ENCODE measurements around the gene SGTA.

The SGTA gene

GRCh38 chr19:2768365-2769132 lies 14.5 kb downstream of the SGTA start:
- H3K27ac ChIP-seq, result no peak overlapping the region
- H3K9me3 ChIP-seq, result no peaks in the 10 kb centered on the region
- peaks cover 5 to 8% of the 10 kb centered on the region in 2 experiments for H3K4me1 ChIP-seq (ENCODE audit: control insufficient read depth in 1 of 2, insufficient read depth in 1 of 2, low read depth in 1 of 2, low read length in 1 of 2)
- peaks cover 54% of the 10 kb centered on the region for H3K36me3 ChIP-seq
- no peaks in the 10 kb centered on the region for H3K27me3 ChIP-seq
- H3K4me3 ChIP-seq (ENCODE audit: low read depth in 1 of 2, low read length in 1 of 2), result no peak overlapping the region
- TF ChIP-seq CTCF (IDR thresholded peaks at IDR 0.05), result no peak

GRCh38 chr19:2767688-2768087 lies 15.4 kb downstream of the SGTA start:
- Histone ChIP-seq H3K27me3 (no peaks in the 10 kb centered on the region), H3K27ac (no peak overlapping the region), H3K4me1 (ENCODE audit: control insufficient read depth in 1 of 2, insufficient read depth in 1 of 2, low read depth in 1 of 2, low read length in 1 of 2) (peaks cover 5 to 8% of the 10 kb centered on the region in 2 experiments), H3K36me3 (peaks cover 63% of the 10 kb centered on the region), H3K9me3 (no peaks in the 10 kb centered on the region), H3K4me3 (ENCODE audit: low read depth in 1 of 2, low read length in 1 of 2) (no peak overlapping the region)
- TF ChIP-seq CTCF (IDR thresholded peaks at IDR 0.05), result no peak

- no peak for TF ChIP-seq CTCF (IDR thresholded peaks at IDR 0.05)
- Histone ChIP-seq H3K36me3 (peaks cover 72% of the 10 kb centered on the region), H3K4me1 (ENCODE audit: control insufficient read depth in 1 of 2, insufficient read depth in 1 of 2, low read depth in 1 of 2, low read length in 1 of 2) (peaks cover 5 to 8% of the 10 kb centered on the region in 2 experiments), H3K27ac (no peak overlapping the region), H3K4me3 (ENCODE audit: low read depth in 1 of 2, low read length in 1 of 2) (no peak overlapping the region), H3K9me3 (no peaks in the 10 kb centered on the region), H3K27me3 (no peaks in the 10 kb centered on the region)
Measured at GRCh38 chr19:2766594-2767372, 16.3 kb downstream of the SGTA start.

GRCh38 chr19:2765376-2765775 lies 17.7 kb downstream of the SGTA start:
- Histone ChIP-seq H3K4me1 (ENCODE audit: control insufficient read depth in 1 of 2, insufficient read depth in 1 of 2, low read depth in 1 of 2, low read length in 1 of 2) (peaks cover 5% of the 10 kb centered on the region in 2 experiments), H3K27ac (no peak overlapping the region), H3K9me3 (no peaks in the 10 kb centered on the region), H3K4me3 (ENCODE audit: low read depth in 1 of 2, low read length in 1 of 2) (no peak overlapping the region), H3K27me3 (no peaks in the 10 kb centered on the region), H3K36me3 (peaks cover 85% of the 10 kb centered on the region)
- no peak for TF ChIP-seq CTCF (IDR thresholded peaks at IDR 0.05)

GRCh38 chr19:2764945-2765344 lies 18.1 kb downstream of the SGTA start:
- no peak for TF ChIP-seq CTCF (IDR thresholded peaks at IDR 0.05)
- Histone ChIP-seq H3K4me3 (ENCODE audit: low read depth in 1 of 2, low read length in 1 of 2) (no peak overlapping the region), H3K36me3 (peaks cover 89% of the 10 kb centered on the region), H3K27me3 (no peaks in the 10 kb centered on the region), H3K9me3 (no peaks in the 10 kb centered on the region), H3K4me1 (ENCODE audit: control insufficient read depth in 1 of 2, insufficient read depth in 1 of 2, low read depth in 1 of 2, low read length in 1 of 2) (peaks cover under 1 to 1% of the 10 kb centered on the region in 2 experiments), H3K27ac (no peak overlapping the region)
